NCI-H1092 (cell line): ENCODE measurements around the gene CDC42EP2.
"Not testable (repeated sequence)": the region's sequence is repeated elsewhere in the genome, so short reads cannot be mapped to it uniquely, and the experiment has no call there.

Experiments
- DNase-seq: peaks from one replicate; lab custom pipeline; 2025; lab: John Stamatoyannopoulos, UW

Gene CDC42EP2

DNA sequence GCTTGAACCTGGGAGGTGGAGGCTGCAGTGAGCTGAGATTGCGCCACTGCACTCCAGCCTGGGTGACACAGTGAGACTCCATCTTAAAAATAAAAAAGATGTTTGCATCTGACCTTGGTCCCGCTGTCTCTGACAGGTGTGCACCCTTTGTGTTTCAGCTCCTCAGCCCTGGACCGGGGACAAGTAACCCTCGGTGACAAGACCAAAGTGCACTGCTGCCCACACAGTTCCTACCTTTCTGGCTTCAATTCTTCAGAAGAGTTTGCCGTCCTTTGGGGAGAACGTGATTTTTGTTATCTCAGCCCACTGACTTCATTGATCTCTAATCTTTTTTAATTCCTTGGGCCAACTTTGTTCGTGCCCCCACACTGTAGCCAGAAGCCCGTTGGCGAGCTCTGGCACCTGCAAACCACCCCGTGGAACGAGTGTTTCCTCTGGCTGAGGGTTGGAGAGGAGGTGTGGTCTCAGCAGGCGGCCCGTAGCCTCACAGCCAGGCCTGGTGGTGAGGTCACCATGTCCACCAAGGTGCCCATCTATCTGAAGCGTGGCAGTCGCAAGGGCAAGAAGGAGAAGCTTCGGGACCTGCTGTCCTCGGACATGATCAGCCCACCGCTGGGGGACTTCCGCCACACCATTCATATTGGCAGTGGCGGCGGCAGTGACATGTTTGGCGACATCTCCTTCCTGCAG, 5.9 kb downstream of the CDC42EP2 start:
- no peak for DNase-seq

DNA sequence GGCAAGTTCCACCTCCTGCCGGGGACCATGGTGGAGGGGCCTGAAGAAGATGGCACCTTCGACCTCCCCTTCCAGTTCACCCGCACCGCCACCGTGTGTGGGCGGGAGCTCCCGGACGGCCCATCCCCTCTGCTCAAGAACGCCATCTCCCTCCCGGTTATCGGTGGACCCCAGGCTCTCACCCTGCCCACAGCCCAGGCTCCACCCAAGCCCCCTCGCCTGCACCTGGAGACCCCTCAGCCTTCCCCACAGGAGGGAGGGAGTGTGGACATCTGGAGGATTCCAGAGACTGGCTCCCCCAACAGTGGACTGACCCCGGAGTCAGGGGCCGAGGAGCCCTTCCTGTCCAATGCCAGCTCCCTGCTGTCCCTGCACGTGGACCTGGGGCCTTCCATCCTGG, 6.4 kb downstream of the CDC42EP2 start:
- no peak for DNase-seq

DNA sequence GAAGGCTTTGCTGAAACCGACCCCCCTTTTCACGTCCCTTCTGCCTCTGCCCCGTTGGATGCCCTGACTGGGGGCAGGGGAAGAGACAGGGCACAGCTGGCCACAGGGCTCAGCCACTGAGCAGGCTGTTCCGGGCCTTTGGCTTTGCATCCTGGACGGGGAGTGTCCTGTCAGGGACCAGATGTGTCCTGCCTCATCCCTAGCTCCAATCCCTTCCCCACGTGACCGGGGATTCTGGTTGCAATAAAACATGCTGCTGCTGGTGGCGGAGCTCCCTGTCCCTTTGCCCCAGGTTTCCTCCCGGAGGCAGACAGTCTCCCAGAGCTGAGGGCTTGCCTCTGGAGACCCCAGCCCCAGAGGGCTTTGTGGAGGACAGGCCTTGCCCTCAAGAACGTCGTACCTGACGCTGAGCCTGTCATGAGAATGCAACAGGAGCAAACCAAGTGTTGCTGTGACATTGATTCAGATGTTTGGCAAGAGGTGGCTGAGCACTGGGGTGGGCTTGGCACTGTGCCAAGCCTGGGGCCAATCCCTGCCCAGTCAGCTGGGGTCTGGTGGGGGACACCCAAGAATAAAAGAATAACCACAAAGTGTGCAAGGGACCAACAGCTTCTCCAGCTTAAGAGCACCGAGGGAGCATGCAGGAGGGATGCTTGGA, 7.3 kb downstream of the CDC42EP2 start:
- no peak for DNase-seq

DNA sequence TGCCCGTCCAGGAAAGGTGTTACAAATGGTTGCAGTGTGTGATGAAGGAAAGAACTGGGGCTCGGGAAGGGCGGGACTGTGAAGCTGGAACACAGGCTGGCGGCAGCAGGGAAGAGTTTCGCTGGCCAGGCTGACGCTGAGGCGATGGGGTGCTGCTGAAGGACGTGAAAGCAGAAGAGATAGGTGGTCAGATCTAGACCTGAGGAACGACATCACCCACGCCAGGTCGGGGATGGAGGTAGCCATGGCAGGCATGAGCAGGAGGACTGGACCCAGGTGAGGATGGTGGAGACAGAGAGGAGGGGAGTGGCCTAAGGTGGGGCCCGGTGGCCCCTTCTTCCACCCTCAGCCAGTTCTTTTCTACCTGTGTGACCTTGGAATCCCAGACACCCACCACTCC, 9.1 kb downstream of the CDC42EP2 start:
- no peak for DNase-seq

DNA sequence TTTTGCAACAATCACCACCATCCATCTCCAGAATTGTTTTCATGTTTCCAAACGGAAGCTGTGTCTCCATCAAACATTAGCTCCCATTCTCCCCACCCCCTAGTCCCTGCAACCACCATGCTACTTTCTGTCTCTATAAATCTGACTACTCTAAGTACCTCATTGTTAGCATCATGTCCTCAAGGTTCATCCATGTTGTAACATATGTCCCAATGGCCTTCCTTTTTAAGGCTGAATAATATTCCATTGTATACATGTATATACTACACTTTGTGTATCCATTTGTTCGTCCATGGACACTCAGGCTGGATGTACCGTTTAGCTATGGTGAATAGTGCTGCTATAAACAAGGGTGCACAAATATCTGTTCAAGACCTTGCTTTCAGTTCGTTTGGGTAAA, 10.8 kb downstream of the CDC42EP2 start:
- no peak for DNase-seq

DNA sequence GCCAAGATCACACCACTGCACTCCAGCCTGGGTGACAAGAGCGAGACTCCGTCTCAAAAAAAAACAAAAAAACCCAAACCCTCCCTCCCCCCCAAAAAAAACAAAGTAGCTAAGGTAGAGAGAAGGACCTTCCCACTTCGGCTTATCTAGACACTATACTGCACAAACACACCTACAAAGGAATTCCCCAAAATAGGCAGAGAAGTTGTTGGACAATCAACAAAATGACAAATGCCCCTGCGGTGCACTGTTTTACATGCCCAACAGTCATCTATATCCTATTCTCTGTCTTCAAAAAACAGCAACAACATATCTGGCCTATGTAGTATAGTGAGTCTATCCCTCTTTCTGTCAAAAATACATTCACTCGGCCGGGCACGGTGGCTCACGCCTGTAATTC, 12.4 kb downstream of the CDC42EP2 start:
- DNase-seq: no peak

DNA sequence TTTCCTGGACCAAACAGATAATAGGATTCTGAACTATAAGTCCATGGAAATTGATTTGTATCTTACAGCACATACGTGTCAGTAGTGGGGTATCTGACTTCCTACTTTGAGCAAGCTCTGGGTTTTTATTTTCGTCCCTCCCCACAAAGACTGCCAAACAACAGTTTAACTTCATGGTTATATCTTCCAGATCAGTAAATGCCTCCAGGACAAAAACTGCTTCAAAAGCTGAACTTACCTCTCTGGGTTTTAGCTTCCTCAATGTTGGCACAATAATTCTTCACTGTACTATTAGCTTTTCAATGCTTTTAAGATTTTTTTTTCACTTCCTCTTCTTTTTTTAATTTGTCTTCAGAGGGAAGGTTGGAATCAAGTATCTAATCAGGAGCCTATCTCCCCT, 14.8 kb downstream of the CDC42EP2 start:
- no peak for DNase-seq

DNA sequence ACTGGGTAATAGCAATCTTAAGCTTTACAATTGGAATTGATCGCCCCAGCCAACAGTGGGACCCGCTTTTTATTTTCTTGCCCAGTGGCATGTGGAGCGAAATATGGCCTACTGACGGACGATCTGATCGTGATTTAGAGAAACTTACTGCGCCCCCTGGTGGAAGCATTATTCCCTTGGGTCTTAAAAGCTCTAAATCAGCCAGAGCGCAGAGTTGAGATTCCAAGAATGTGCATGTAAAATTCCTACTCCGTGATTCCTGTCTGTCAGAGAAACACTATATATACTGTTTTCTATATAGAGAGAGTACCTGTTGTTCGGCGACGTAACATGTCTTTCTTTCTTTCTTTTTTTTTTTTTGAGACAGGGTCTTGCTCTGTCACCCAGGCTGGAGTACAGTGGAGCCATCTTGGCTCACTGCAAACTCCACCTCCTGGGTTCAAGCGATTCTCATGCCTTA, 15.3 kb downstream of the CDC42EP2 start:
- peak; percentile 90 for DNase-seq

DNA sequence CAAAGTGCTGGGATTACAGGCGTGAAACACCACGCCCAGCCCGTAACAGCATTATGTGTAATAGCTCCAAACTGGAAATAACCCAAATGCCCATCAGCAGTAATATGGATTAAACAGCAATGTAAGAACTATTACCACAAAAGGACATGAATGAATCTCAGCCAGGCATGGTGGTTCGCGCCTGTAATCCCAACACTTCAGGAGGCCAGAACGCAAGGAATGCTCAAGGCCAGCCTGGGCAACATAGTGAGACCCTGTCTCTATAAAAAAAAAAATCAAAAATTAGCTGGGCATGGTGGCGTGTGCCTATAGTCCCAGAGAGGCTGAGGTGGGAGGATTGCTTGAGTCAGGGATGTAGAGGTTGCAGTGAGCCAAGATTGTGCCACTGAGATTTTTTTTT, 15.9 kb downstream of the CDC42EP2 start:
- no peak for DNase-seq

DNA sequence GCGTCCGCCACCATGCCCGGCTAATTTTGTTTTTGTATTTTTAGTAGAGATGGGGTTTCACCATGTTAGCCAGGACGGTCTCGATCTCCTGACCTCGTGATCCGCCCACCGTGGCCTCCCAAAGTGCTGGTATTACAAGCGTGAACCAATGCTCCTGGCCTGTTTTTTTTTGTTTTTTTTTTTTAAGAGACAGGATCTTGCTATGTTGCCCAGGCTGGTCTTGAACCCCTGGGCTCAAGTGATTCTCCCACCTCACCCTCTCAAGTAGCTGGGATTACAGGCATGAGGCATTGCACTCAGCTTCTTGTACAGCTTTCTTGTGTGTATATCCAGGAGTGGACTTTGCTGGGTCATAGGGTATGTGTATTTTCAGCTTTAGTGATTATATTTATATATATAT, 17.9 kb downstream of the CDC42EP2 start:
- DNase-seq: not testable (repeated sequence)

DNA sequence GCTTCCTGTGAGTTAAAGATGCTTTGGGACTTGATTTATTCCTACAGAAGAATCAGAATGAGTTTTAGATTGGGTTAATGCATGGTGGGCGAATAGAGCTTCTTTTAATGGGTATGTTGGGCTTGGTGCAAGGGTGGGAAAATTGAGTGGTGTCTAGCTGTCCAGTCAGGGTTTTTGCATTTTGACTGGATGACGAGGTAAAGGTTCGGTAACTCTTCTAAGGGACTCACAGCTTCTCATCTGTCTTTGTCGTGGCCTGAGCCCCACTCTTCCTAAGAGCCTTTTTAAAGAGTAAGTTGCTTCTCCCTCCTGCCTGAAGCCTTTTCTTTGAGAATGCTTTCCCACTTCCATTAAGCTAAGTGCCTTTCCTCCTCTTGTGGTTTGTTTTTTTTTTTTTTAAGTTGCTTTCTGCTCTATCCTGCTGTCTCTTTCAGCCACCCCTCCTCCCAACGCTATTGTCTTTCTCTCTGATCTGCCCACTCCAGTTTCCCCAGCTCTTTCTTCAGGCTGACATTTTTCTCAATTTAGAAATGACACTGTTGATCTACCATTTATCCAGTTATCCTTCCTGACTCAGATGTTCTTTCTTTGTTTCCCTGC, 20.1 kb downstream of the CDC42EP2 start:
- no peak for DNase-seq

DNA sequence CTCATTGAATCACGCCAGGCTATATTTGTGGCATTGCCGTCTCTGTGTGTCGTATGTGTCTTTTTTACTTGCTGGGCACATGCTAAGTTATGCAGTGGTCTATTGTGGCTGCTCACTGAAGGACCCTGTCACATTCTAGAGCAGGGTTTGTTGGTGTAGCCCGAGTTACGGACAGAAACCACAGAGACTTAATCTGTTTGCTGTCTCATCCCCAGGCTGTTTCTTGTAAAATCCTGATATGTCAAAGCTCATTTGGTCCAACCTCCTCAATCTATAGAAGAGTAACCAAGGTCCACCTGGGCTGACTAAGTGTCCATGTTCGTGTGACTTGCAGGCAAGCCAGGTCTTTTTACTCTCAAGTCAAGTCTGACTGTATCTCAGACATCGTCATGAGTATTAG, 24.0 kb downstream of the CDC42EP2 start:
- DNase-seq: no peak

DNA sequence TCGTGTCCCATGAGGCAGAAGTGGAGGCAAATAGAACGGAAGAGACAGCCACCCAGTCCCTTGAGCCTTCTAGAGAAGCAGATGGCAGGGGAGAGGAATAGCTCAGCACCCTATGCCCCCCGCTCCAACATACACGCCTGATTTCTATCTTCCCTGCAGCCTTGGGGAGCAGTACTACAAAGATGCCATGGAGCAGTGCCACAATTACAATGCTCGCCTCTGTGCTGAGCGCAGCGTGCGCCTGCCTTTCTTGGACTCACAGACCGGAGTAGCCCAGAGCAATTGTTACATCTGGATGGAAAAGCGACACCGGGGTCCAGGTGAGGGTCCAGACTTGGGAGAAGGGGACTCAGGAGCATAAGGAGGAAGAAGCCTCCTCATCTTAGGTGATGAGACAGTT, 25.6 kb downstream of the CDC42EP2 start:
- DNase-seq: no peak

DNA sequence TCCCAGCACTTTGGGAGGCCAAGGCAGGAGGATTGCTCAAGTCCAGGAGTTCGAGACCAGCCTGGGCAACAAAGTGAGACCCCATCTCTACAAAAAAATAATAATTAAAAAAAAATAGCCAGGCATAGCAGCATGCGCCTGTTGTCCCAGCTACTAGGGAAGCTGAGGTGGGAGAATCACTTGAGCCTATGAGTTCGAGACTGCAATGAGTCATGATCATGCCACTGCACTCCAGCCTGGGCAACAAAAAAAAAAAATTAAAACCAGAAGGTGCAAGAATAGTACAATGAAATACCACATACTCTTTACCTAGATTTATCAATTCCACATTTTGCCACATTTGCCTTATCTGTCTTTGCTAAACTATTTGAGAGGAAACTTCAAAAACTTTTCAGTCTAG, 27.2 kb downstream of the CDC42EP2 start:
- no peak for DNase-seq

DNA sequence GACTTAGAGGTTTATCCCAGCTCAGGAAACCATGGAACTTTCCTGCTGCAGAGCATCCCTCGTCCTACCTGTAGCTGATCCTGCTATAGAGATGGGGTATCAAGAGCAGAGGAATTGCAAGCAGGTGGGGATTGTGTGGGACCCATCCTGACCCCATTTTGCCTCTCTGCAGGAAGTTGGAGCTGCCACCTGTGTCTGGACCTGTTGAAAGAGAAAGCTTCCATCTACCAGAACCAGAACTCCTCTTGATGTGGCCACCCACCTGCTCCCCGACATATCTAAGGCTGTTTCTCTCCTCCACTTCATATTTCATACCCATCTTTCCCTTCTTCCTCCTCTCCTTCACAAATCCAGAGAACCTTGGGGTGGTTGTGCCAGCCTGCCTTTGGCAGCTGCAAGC, 36.8 kb downstream of the CDC42EP2 start:
- DNase-seq: no peak

DNA sequence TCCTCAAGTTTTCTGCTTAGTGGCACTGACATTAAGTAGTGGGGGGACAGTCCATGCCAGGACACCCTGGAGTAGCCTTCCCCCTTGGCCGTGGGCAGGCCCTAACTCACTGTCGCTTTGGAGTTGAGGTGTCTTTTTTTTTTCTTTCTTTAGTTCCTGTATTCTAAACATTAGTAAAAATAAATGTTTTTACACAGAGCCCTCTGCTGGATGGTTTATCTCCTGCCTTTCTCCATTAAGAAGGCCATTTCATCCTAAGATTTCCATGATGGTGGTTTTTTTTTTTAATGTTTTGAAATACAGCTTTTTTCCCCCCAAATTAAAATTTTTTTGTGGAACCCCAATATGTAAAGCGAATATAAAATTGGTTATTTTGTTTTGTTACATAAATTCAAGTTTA, 38.1 kb downstream of the CDC42EP2 start:
- no peak for DNase-seq

DNA sequence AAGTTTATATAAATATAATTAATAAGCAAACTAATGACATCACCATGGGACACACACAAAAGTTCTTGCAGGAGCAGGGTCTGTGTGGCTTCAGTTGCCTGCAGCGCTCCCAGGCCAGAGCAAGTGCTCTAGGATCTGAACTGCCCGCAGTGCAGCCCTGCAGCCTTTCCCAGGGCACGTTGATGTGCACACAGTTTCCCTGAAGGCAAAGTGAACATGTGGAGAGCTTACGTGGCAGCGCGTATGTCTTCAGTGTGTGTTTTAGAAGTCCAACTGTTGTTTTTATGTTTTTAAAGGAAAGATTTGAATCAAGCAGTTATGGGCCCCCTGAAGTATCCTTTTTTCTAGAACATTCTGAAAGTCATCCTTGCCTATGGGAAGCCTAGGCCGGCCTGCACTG, 38.7 kb downstream of the CDC42EP2 start:
- DNase-seq: no peak

DNA sequence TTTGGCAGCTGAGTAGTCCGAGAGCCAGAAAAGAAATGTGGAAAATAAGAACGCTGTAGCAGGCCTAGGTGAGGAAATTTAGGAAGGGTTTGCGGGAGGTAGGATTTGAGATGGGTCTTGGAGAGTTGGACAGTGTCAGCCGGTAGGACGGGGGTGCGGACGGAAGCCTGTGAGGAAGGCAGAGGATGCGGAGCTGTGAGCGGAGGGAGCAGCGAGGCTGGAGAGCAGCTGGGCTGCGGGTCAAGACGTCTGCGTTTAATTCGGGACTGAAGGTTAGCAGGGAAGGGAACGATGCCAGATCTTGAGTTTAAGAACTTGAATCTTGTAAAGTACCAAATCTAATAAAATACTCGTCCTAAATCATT, 39.2 kb downstream of the CDC42EP2 start:
- DNase-seq: no peak

DNA sequence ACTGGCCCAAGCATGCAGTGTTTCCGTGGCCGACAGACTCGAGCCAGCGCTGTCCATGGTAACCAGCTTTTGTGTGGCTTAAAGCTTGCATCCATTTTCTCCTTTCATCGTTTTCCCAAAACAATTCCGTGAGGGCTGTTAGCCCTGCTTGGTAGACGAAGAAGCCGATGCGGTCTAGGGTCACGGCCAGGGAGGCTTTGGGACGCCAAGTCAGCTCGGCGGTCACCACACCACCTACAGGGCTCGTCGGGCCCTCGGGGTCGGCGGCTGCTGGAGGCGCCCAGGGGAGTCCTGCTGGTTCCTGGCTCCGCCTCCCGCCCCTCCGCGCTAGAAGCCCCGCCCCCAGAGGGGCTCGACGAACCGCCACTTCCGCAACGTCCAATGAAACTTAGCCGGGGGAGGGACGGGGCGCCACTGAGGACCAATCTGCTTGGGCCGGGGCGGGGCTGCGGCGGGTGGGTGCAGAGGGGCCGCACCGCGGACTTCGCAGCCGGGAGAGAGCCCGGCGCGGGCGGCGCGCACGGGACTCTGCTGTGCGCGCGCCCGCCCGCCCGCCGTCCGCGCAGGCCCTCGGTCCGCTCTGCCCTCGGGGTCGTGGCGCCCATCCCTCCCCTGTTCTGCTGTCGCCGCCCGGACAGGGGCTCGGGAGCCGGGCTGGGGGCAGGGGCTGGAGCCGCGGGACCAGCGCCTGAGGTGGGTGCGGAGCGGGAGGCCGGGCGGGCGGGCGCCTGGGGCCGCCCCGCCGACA, 39.8 kb downstream of the CDC42EP2 start, which contains the start of gene TIGD3:
TIGD3 (plus strand) TSS at position 487 of the 748 bp plus-strand sequence. CDS start 1,058 bp downstream, outside the sequence.
- DNase-seq: peak; percentile 98

DNA sequence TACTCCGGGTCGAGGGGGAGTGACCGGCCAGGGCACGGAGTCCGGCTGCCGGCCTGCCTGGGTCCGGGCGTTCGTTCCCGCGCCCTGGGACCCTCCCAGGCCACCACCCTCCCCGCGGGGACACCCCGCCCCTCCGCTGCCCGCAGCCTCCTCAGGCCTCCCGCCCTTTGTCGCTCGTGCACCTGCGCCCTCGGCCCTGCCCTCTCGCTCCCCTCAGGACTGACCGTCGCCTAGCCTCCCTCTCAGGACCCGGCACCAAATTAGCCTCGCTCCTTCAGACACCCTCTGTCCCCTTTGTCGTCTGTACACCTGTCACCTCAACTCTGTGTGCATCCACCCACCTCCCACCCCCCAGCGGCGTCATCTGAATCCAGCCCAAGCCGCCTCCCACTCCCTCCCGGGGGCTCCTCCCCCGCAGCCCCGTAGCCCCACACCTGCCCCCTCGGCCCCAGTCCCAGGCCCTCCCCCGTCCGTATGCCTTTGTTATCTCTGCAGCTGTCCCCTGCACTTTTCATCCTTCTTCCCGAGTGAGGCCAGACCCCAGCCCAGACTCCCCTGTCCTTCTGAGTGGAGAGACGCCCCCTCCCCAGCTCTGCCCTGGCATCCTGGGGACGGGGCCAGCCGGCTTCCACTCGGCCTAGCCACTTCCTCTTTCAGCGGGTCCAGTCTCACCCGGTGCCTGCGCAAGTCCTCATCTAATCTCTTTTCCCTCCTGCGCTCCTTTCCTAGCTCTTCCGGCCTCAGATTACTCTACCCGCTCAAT, 40.5 kb downstream of the CDC42EP2 start:
- peak; percentile 44 for DNase-seq

DNA sequence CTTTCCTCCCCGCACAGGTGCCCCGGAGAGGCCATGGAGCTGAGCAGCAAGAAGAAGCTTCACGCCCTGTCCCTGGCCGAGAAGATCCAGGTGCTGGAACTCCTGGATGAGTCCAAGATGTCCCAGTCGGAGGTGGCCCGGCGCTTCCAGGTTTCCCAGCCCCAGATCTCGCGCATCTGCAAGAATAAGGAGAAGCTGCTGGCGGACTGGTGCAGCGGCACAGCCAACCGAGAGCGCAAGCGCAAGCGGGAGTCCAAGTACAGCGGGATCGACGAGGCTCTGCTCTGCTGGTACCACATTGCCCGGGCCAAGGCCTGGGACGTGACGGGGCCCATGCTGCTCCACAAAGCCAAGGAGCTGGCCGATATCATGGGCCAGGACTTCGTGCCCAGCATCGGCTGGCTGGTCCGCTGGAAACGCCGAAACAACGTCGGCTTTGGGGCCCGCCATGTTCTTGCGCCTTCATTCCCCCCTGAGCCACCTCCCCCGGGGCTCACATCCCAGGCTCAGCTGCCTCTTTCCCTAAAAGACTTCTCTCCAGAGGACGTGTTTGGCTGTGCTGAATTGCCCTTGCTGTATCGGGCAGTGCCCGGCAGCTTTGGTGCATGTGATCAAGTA, 41.2 kb downstream of the CDC42EP2 start:
- DNase-seq: no peak
